Left forelimb (tissue), 1 donor: Measurements from ENCODE around the gene SLC11A1.

ENCODE experiments used
- DNase-seq: peaks from one replicate; pipeline ENCODE4 v3.0.0-alpha.2; 2018; ENCODE audit warnings: low spot score

SLC11A1 gene

GRCh38 chr2:218435003-218435982 is 53.2 kb downstream of the SLC11A1 start:
- no peak for DNase-seq

GRCh38 chr2:218436992-218437391 is 54.9 kb downstream of the SLC11A1 start:
- DNase-seq, result no peak

GRCh38 chr2:218437969-218438368 is 55.9 kb downstream of the SLC11A1 start:
- DNase-seq, result no peak

GRCh38 chr2:218438596-218438995 is 56.5 kb downstream of the SLC11A1 start:
- DNase-seq, result no peak

GRCh38 chr2:218444692-218445357 is 62.8 kb downstream of the SLC11A1 start:
- DNase-seq, result no peak

- DNase-seq, result no peak
Observed at GRCh38 chr2:218445602-218446001, 63.5 kb downstream of the SLC11A1 start.
